Panc1 (cell line): Measurements from ENCODE around the gene RNF227.

Experiments used
- CTCF ChIP-seq: fragments of 450-650 bp; IDR thresholded peaks from 2 replicates; pipeline ENCODE4 v1.5.1; 2017; ENCODE audit warnings: mild to moderate bottlenecking
- POLR2AphosphoS5 ChIP-seq: IDR thresholded peaks from 2 replicates; pipeline ENCODE4 v1.6.1; 2012; ENCODE audit warnings: mild to moderate bottlenecking, low read depth, low read length, moderate library complexity
- REST ChIP-seq, 2 experiments: IDR thresholded peaks; 2 replicates each; pipeline ENCODE4 v1.6.1; 2011 to 2012; ENCODE audit warnings: low read depth in 2 of 2, control low read depth in 1 of 2, low read length in 1 of 2, mild to moderate bottlenecking in 1 of 2, moderate library complexity in 1 of 2; ENCODE audit not compliant: insufficient read depth in 1 of 2
- SIN3A ChIP-seq: IDR thresholded peaks from 2 replicates; pipeline ENCODE4 v1.6.1; 2012; ENCODE audit warnings: low read depth, mild to moderate bottlenecking, low read length, moderate library complexity, borderline replicate concordance; ENCODE audit not compliant: insufficient read depth

- TF ChIP-seq REST (IDR thresholded peaks at IDR 0.05; ENCODE audit: insufficient read depth in 1 of 2, low read depth in 2 of 2, low read length in 1 of 2) = no peak
- no peak for TF ChIP-seq CTCF
- TF ChIP-seq SIN3A = no peak
- TF ChIP-seq POLR2AphosphoS5 = no peak
Observed at GRCh38 chr17:7873051-7873450, 43.0 kb downstream of the RNF227 start.
